Hypothalamus (tissue), 51 donors: Measurements from ENCODE around the gene CRTAC1.
"Not testable (repeated sequence)": the region's sequence is repeated elsewhere in the genome, so short reads cannot be mapped to it uniquely, and the experiment has no call there.

ENCODE experiments used
- DNase-seq, 51 donors: peaks; one replicate each; lab custom pipeline; 2025; lab: John Stamatoyannopoulos, UW

CRTAC1 gene

DNA sequence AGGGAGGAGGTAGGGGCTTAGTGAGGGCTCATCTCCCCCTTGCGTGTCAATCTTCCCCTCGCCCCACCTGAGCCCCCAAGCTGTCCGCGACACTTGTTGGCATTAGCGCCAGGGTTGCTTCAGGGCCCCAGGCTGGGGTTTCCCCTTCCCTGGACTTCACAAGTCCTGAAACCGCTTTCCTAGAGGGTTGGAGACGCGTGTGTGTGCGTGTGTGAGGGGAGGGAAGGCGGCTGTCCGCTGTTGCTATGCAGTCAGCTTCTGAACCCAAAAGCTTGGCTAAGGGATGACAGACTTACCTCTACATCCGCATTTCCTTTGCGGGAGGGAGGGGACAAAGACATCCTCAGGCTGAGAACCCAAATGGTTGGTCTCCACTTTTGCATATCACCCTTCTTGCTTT is 180.0 kb downstream of the CRTAC1 start:
- DNase-seq, result peak in 7 of 51 donors; percentile 8 to 40 (median 19)

DNA sequence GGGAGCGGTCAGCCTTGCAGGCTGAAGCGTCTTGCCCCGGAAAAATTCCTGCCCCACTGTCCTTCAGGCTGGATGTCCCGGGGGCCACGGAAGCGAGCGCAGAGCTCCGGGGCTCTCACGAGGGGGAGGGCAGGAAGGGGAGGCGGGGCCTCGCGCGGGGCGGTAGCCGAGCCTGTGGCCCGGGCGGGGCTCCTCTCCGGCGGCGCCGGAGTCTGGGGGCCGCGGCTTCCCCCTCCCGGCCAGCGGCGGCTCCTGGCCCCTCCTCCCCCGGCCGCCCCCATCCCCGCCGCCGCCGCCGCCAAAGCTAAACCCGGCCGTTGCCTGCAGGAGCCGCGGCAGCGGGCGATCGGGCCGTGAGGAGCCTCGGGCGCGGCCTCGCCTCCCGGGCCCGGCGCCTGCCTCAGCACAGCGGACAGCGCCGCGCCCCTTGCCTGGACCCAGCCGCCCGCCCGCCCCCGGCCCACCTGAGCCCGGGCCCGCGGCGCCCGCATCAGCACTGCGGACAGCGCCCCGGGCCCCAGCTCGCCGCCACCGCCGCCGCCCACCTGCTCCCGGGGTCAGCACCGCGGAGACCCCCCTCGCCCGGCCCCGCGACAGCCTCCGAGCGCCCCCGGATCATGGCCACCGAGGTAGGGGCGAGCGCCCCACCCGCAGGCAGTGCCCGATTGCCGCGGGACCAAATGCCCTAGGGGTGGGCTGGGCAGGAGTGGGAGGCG is 180.6 kb downstream of the CRTAC1 start, which contains the start of gene GOLGA7B:
Gene GOLGA7B, plus strand, starts transcription at position 157 of the 716 bp plus-strand sequence. Its CDS starts 461 bp downstream, at position 618.
- peak in 22 of 51 donors; percentile 9 to 65 (median 34) for DNase-seq

DNA sequence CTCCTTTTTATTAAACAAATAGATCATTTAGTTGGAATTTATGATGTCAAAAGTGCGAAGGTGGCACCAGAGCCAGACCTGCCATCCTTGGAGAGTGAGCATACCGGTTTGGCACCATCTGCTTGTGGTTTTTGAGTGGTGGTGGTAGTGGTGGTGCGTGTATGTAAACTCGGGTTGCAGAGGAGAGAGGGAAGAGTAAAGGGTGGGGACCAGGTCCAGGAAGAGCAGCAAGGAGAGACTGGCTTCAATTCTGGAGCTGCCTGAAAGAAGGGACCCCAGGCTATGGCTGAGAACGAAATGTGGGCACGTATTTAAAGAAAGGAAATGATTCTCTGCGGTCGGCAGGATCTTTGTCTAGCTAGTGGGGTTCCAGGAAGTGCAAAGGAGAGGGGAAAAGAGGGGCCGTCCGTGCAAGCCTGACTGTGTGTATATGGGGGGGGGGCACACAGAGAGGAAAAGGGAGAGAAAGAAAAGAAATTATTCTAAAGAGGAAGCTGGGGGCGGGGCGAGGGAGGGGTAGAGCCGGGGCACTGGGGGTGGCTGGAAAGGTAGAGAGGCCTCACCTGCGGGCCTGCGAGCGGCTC is 181.2 kb downstream of the CRTAC1 start:
- DNase-seq, result peak in 2 of 51 donors; percentile 15 to 49

DNA sequence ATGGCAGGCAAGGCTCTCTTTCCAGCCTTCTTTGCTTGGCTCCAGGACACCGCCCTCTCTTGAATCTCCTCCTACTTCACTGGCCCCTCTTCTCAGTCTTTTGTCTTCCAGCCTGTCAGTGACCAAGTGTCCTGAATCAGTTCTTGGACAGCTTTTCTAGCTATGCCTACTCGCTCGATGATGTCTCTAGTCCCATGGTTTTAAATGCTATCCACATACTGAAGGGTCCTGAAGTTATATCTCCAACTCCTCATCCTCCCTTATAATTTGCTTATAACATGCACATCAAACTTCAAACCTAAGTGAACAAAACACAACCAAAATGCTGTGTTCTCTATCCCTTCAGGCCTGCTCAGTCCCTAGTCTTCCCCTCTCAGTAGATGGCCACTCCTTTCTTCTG is 185.7 kb downstream of the CRTAC1 start:
- no peak for DNase-seq

DNA sequence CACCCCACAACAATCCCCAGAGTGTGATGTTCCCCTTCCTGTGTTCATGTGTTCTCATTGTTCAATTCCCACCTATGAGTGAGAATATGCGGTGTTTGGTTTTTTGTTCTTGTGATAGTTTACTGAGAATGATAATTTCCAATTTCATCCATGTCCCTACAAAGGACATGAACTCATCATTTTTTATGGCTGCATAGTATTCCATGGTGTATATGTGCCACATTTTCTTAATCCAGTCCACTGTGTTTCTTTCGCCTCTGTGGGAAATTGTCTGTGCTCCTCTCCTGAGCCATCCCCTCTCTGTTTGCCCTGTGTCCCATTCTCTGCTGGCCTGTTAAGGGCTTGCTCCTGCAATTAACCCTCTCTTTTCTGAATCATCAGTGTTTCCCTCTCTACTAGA is 186.4 kb downstream of the CRTAC1 start:
- not testable (repeated sequence) for DNase-seq

DNA sequence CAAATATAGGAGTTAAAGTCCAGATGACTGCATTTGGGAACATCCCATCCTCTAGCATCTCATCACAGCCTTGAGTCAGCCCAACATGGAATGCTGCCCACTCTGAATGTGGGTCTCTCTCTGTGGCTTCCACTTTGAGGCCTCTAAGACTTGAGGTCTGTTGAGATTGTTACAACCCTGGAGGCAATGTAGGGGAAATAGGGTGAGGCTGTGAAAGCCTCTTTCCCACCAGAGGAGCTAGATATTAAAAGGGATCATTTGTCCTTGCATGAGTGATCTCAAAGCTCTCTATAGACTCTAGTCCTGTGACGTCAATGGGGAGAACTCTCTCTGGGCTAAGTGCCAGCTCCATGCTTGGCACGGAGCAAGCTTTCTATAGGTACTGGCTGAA is 187.1 kb downstream of the CRTAC1 start:
- peak in 1 of 51 donors; percentile 30 for DNase-seq

DNA sequence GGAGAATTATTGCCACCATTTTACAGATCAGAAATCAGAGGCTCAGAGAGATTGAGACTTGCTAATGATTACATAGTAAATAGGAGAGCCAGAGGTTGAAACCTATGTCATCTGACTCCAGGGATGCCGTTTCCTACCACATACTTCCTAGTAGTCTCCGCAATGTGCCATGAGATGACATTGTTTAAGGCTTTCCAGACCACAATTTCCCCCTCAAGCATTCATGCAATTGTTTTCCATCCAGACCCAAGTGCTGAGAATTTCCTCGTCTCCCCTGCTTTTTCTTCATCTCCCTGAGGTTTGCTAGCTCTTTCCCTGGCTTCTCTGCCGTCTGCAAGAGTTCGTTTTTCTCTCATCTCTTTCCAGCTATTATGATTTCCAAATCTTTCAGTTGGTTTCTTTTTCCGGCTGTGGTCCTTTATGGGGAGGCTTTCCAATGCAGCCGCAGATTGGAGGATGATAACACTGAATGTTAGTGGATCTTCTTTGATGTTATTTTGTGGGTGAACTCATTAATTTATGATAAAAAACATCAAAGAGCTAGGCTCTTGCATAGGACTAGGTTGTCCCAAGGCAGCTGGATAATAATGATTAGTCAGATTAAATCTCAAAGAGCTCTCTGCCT is 187.7 kb downstream of the CRTAC1 start:
- DNase-seq, result no peak

DNA sequence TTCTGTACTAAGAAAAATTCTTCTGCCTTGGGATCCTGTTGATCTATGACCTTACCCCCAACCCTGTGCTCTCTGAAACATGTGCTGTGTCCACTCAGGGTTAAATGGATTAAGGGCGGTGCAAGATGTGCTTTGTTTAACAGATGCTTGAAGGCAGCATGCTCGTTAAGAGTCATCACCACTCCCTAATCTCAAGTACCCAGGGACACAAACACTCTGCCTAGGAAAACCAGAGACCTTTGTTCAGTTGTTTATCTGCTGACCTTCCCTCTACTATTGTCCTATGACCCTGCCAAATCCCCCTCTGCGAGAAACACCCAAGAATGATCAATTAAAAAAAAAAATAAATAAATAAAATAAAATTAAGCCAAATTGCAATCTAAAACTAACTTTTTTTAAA is 188.3 kb downstream of the CRTAC1 start:
- DNase-seq, result not testable (repeated sequence)

DNA sequence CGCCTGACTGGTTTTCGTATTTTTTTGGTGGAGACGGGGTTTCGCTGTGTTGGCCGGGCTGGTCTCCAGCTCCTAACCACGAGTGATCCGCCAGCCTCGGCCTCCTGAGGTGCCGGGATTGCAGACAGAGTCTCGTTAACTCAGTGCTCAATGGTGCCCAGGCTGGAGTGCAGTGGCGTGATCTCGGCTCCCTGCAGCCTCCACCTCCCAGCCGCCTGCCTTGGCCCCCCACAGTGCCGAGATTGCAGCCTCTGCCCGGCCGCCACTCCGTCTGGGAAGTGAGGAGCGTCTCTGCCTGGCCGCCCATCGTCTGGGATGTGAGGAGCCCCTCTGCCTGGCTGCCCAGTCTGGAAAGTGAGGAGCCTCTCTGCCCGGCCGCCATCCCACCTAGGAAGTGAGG is 189.3 kb downstream of the CRTAC1 start:
- not testable (repeated sequence) for DNase-seq

DNA sequence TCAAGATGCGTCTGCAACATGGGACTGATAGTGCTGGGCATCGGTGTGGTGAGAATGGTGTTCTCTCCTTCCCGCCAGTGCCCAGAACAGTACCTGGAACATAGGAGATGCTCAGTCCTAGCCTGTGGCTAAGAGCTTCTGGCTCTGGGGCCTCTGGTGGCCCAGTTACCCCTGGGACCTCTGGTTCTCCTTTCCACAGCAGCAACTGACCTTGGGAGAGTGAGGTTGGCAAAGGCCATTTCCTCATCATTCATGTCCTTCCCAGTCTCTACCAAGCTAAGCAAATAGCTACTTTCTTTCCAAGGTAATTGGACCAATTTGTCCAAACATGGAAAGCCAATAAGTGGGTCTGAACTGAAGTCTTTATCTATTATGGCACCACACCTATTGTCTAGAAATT is 192.3 kb downstream of the CRTAC1 start:
- DNase-seq, result no peak

DNA sequence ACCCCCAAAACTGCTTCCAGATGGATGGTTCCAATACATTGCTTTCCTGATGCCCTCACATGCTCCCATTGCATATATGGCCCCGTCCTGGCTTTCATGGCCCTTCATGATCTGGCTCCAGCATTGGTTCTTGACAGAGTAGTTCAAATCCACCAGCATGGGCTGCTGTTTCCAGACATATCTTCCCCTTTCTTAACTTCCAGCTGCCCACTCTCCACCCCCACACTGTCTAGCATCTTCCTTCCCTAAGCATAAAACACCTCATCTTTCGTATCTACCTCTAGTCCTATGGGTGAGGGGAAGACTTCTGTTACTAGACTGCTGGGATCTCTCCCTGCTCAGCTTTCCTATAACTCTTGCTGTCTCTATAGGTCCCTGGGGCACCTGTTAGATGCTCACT is 194.0 kb downstream of the CRTAC1 start:
- no peak for DNase-seq

DNA sequence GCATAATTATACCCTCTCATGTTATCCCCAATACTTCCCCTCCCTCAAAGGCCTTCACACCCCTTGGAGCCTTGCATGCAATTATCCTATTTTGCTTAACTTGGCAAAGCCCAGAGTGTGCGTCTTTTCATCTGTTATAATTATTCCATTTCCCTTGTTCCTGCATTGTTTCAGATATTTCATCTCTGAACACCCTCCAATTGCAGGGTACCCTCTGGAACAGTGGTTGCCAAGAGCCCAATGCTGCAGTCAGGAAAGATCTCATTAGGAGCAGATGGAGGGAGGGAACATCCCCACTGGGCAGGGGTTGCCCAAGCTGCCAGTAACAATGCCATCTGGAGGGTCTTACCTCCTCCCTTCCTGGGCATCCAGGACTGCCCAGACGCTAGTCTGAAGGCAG is 199.2 kb downstream of the CRTAC1 start:
- no peak for DNase-seq

DNA sequence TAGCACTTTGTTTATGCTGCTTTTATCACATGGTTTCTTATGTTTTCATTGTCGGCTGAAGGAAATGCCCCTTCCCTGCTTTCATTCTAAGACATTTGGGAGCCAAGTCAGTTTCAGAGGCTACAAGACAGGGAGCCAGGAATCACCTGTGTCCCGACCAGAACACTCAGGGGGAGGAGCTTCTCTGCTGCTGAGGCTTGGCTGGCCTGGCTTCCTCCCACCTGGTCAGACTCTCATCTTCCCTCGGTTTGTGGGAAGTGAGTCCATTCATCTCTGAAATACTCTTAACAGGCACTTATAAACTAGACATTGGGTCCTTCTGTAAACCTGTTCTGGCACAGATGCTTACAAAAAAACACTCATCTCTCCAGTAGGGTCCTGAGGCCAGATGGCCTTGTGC is 200.4 kb downstream of the CRTAC1 start:
- DNase-seq, result peak in 1 of 51 donors; percentile 10

DNA sequence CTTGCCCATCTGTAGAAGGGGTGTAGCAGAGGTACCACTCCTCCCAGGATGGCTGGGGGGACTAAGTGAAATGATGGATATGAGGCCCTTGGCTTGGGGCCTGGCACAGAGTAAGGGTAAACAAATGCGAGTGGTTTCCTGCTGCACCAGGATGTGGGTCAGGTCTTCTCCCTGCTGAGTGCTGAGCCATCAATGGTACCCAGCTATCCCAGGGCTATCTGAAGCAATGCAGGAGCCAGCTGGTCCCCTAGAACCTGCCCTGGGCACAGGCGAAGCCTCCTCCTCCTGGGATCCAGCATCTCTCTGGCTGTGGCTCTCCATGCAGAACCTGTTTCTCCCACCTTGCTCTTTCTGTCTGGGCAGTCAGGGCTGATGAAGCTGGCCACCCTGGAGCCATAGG is 201.7 kb downstream of the CRTAC1 start:
- DNase-seq, result no peak

DNA sequence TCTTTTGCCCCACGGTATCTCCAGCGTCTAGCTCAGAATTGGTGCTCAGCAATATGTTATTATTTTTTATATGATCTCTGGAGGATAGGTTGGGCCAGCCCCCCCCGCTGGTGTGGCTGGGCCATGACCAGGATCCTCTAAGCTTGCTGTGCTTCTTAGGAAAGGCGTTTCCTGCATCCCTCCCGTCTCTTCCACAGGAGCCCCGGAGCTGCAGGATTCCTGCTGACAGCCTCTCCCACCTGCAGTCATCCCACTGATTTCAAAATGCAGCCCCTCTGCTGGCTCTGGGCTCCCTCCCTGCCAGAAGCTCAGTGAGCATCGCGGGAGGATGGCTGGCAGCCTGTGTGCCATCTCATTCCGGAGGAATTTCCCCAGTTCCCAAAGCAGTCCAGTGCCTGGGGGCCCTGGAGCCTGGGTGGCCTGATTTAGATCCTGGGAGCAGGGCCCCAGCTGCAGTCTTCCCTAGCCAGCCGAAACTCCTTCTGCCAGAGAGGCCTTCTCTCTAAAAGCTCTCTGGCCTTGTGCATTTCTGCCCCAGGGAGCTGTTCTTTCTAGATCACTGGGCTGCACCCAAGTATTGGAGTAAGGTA is 202.6 kb downstream of the CRTAC1 start:
- DNase-seq, result peak in 1 of 51 donors; percentile 5

DNA sequence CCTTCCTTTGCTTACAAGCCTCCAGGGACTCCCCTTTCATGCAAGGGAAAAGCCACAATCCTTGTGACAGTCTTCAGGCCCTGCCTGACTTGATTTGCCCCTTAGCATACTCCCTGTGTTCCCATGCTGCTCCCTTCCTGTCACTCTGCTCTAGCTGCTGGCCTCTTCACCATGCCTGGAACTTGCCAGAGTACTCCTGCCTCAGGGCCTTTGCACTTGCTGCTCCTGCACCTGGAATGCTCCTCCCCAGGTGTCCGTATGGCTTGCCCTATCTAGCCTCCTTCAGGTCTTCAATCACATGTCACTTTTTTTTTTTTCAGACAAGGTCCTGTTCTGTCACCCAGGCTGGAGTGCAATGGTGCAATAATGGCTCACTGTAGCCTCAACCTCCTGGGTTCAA is 203.5 kb downstream of the CRTAC1 start:
- no peak for DNase-seq

DNA sequence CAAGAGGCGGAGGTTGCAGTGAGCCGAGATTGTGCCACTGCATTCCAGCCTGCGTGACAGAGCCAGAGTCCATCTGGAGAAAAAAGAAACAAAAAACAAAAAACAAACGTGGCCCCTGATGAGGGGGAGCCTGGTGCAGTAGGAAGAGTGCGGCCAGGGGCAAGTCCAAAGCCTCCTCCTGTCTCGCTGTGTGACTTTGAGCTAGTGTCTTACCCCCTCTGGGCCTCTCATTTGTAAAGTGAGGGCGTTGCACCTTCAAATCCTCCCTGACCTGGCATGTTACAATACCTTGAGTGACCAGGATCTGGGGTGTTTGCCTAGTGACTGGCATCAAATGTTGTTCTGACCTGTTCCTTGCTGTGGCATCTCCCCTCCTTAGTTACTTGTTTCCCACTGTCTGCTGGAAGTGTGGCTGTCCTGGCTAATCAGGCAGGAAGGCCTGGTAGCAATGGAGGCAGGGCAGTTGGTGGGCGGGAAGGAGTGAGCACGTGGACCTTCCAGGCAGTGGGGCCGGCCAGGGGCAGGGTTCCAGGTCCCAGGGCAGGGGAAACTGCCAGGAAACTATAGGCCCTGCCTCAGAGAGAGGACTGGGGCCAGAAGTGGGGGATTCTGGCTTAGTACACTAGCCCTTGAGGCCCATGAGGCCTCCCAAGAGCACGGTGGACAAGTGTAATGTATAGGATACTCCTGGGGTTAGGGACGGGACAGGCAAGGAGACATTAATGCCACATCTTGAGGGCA is 205.2 kb downstream of the CRTAC1 start:
- DNase-seq, result peak in 12 of 51 donors; percentile 5 to 30 (median 13)

DNA sequence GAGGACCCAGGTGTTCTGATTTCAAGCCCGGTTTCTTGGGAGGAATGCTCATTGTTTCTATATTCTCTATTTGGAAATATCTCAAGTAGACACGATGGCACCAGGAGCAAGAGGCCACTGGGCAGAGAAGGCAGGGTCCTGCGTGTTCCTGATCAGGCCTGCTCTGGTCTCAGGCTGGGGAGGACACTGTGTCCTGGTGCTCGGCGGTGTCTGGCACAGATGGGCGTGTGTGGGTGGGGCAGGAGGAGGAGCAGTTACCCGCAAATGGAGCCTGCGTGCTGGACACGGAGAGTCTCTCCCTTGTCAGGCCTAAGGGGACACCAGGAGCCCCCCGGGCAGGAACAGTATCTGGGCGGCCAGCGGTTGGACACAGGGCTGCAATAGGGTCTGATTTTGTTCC is 206.7 kb downstream of the CRTAC1 start:
- DNase-seq, result no peak

DNA sequence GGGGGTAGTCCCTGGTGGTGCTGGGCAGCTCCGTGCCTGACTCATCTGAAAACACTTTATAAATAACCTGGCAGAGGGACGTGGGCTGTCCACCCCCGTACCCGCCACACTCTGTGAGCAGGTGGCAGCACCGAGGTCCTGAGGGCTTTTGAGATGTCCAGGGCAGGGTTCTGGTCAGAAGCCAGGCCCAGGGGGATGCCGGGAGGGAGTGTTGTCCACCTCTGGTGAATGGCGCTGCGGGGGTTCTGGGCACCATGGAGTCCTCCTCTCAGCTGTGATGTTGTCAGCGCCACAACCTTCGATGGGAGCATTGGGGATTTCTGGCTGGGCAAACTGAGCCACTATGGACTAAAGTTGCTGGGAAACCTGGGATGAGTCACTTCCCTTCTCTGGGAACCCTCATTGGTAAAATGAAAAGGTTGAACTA is 208.1 kb downstream of the CRTAC1 start:
- peak in 2 of 51 donors; percentile 18 to 34 for DNase-seq

DNA sequence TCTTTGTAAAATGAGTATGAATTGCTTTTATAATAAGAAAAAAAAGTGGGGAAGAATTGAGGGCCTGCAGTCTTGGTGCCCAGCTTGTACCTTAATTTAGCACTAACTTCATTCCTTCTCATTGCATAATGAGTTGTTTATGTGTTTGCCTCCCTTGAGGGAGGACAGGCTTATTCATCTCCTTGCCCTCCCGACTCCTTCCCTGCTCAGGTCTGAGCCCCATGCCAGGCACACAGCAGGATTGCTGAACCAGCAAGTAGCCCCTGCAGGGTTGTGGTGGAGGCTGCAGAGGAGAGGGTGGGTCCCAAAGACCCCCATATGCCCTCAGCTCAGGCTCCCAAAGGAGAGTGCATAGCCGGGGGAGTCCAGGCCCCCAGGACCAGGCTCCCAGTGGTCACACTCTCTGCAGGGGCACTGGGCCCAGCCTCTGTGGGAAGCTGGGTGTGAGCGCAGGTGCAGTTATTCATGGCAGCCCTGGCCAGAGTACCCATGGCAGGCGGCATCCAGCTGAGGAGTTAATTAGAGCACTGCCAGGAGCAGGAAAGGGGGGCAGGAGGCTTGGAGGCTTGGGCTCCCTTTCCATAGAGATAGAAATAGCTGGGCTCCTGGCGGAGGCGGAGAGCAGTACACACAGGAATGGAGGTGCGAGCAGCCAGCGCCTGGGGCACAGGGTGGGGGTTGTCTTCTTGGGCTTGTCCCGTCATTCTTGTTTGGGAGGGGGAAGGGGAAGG is 208.9 kb downstream of the CRTAC1 start:
- DNase-seq, result peak in 2 of 51 donors; percentile 10 to 14
